ENCODE measurements around the gene THBD.

DNA sequence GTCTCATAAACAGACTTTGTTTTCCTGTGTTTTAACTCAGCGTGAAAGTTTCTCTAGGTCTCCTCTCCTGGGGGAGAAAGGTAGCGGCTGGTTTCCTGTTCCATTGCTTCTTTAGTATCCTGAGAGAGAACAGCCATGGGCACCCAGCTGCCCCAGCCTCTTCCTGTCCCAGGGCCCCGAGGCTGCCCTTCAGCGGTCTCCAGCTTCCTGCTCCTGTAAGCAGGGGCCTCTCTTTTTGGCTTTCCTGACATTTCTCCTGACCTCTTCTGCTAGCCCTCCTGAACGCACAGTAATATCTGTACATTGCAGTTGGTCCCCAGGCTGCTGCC is 16.8 kb downstream of the THBD start:
- TF ChIP-seq POLR2AphosphoS5 (IDR thresholded peaks at IDR 0.05; ENCODE audit: borderline replicate concordance, low read depth, low read length): no peak
- TF ChIP-seq EZH2 (IDR thresholded peaks at IDR 0.05): no peak
- TF ChIP-seq FOXP2 (optimal IDR thresholded peaks at IDR 0.05; ENCODE audit: control extremely low read depth, extremely low read length, insufficient read depth): no peak
